Fibroblast of skin of left biceps (primary cell): ENCODE data around the gene FAM174B.

Experiments
- DNase-seq, 2 experiments: peaks; one replicate each; pipeline ENCODE4 v3.0.0-alpha.2; 2013; ENCODE audit warnings: low read depth in 2 of 2

FAM174B gene

GRCh38 chr15:92664178-92664900 lies 8.8 kb upstream of the FAM174B start:
- no peak for DNase-seq

- DNase-seq = no peak
These were observed 7.8 kb upstream of the FAM174B start for GRCh38 chr15:92663250-92663951.

- DNase-seq = no peak
These were observed 7.2 kb upstream of the FAM174B start for GRCh38 chr15:92662762-92663161.

GRCh38 chr15:92661956-92662355 lies 6.4 kb upstream of the FAM174B start:
- DNase-seq = no peak

- DNase-seq = no peak
These were observed 5.5 kb upstream of the FAM174B start for GRCh38 chr15:92661069-92661468.

- DNase-seq = no peak
These were observed 1.9 kb upstream of the FAM174B start for GRCh38 chr15:92657486-92657885.

- DNase-seq = no peak
These were observed 514 bp upstream of the FAM174B start for GRCh38 chr15:92656089-92656488.

- no peak for DNase-seq
These were observed 913 bp downstream of the FAM174B start for GRCh38 chr15:92654662-92655061.

- DNase-seq = no peak
These were observed 1.6 kb downstream of the FAM174B start for GRCh38 chr15:92653836-92654539.

- no peak for DNase-seq
These were observed 2.2 kb downstream of the FAM174B start for GRCh38 chr15:92653366-92653765.

GRCh38 chr15:92652576-92652966 lies 3.0 kb downstream of the FAM174B start:
- DNase-seq = no peak

- no peak for DNase-seq
These were observed 3.5 kb downstream of the FAM174B start for GRCh38 chr15:92651877-92652575.

GRCh38 chr15:92650966-92651365 lies 4.6 kb downstream of the FAM174B start:
- DNase-seq = no peak

- no peak for DNase-seq
These were observed 5.3 kb downstream of the FAM174B start for GRCh38 chr15:92650256-92650655.

- DNase-seq = no peak
These were observed 7.2 kb downstream of the FAM174B start for GRCh38 chr15:92648190-92648875.

- DNase-seq = no peak
These were observed 8.0 kb downstream of the FAM174B start for GRCh38 chr15:92647467-92648163.

- DNase-seq = no peak
These were observed 9.4 kb downstream of the FAM174B start for GRCh38 chr15:92646216-92646615.

- no peak for DNase-seq
These were observed 9.8 kb downstream of the FAM174B start for GRCh38 chr15:92645731-92646130.

- DNase-seq = no peak
These were observed 10.4 kb downstream of the FAM174B start for GRCh38 chr15:92645051-92645631.
